T-helper 2 cell (primary cell): Measurements from ENCODE around the gene PRKRIP1.
"Not testable (repeated sequence)": the region's sequence is repeated elsewhere in the genome, so short reads cannot be mapped to it uniquely, and the experiment has no call there.

Experiments used
- DNase-seq, 5 experiments: peaks; one replicate each; pipeline versions ENCODE4 v3.0.0 to v3.0.0-alpha.2; 2012 to 2022

PRKRIP1 gene

GRCh38 chr7:102404005-102404861 is 8.1 kb downstream of the PRKRIP1 start:
- DNase-seq = peak in 3 of 5 experiments; percentile 31 to 80 (median 59)

GRCh38 chr7:102404862-102405188 is 8.7 kb downstream of the PRKRIP1 start:
- DNase-seq = not testable (repeated sequence)

DNA sequence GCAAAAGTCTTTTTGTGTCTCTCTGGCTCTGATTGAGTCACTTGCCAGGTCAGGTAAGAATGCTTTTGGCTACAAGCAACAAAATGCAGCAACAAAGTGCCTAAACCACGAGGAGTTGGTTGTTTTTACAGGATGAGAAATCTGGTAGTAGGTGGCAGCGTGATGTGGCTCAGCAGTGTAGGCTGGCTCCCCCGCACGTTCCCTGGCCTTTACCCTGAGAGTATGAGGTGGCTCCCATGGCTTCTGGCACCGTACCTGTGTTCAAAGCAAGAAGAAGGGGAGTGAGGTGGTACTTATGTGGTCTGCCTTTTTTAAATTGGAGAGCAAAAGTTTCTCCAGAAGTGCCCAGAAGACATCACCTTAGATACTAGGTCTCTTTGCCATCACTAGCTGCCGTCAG is 11.7 kb downstream of the PRKRIP1 start:
- DNase-seq = no peak

- DNase-seq = not testable (repeated sequence)
Measured at GRCh38 chr7:102408530-102408929, 12.4 kb downstream of the PRKRIP1 start.

DNA sequence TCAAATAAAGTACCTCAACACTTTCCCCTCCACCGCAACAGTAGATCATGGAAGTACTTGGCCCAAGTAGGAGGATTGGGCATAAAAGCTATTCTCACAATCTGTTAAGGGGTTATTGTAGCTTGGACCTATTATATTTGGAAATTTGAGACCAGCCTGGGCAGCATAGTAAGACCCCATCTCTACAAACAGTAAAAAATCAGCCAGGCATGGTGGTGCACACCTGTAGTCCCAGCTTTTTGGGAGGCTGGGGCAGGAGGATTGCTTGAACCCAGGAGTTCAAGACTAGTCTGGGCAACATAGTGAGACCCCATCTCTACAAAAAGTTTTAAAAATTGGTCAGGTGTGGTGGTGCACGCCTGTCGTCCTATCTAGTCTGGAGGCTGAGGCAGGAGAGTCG is 13.2 kb downstream of the PRKRIP1 start:
- DNase-seq = no peak

DNA sequence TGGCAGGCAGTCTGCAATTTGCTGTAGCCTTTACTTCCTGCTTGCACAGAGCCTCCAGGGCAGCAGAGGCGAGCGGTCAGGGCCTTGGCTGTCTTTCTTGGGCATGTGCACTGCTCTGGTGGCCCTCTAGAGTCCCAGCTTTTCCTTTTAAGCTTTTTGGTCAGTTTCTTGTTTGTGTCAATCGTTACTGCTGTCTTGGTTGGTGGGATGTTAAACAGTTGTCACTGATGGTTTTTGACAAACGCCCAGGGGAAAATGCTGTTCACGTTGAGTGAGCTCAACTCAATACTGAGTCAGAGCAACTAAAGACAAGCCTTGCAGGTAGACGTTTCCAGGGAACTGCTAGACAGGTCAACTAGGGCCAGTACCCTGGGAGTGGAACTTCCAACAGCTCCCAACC is 14.0 kb downstream of the PRKRIP1 start:
- DNase-seq = no peak

DNA sequence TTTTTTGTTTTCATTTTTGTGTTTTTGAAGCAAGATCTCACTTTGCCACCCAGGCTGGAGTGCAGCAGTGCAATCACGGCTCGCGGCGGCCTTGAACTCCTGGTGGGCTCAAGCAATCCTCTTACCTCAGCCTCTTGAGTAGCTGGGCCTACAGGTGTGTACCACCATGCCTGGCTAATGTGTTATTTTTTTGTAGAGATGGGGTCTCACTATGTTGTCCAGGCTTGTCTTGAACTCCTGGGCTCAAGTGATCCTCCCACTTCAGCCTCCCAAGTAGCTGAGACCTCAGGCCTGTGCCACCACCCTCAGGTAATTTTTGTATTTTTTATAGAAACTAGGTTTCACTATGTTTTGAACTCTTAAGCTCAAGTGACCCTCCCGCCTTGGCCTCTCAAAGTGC is 14.8 kb downstream of the PRKRIP1 start:
- no peak for DNase-seq

DNA sequence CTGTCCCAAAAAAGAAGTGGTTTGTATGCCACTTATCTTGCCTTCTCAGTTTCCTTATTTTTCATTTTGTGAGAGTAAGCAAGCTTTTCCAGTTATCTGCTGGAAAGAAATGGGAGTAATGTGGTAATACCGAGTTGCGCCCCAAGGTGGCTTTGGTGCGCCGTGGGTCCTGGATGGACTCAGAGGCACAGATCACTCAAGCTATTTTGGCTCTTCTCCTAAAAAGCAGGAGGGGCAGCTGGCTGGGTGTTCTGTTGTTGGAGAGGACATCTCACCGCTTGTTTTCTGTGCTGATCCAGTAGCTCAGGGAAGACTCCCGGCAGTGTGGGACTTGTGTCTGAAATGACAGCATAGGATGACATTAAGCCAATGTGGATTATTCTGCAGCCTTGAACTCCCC is 16.4 kb downstream of the PRKRIP1 start:
- DNase-seq = peak in 3 of 5 experiments; percentile 19 to 44 (median 22)

GRCh38 chr7:102413091-102413490 is 16.9 kb downstream of the PRKRIP1 start:
- DNase-seq = no peak

DNA sequence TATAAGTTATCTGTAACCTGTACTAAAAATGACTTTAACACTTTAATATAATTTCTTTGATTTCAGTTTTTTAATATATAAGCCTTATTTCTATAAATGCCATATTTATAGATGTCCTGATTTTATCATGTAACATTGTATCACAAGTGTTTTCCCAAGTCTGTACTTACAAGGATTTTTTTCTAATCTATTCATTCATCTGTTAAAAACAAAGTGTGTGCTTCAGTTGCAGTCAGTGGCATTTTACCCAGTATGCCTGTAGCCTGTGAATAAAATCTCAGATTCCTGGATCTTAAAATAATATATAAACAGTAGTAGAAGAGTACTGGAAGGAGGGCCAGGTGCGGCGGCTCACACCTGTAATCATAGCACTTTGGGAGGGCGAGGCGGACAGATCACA is 17.4 kb downstream of the PRKRIP1 start:
- DNase-seq = no peak

GRCh38 chr7:102415685-102416225 is 19.6 kb downstream of the PRKRIP1 start:
- peak in 3 of 5 experiments; percentile 33 to 93 (median 73) for DNase-seq

- peak in 1 of 5 experiments; percentile 59 for DNase-seq
Measured at GRCh38 chr7:102416406-102416805, 20.2 kb downstream of the PRKRIP1 start.

GRCh38 chr7:102417105-102417504 is 20.9 kb downstream of the PRKRIP1 start:
- DNase-seq = peak in 2 of 5 experiments; percentile 52 to 72

DNA sequence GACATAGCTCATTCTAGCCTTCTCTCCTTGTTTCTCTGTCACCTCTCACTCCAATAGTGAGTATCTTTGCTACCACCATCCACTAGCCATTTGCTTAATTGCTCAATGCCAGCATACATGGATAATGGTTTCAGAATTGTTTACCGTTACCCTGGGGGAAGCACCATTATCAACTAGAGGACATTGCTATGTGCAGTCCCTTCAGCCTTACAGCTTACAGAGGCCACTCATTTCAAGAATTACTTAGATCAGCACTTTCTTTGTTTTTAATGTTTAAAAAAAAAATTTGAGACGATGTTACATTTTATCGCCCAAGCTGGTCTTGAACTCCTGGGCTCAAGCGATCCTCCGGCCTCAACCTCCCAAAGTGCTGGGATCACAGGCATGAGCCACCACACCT is 22.4 kb downstream of the PRKRIP1 start:
- no peak for DNase-seq

GRCh38 chr7:102421706-102422240 is 25.6 kb downstream of the PRKRIP1 start:
- no peak for DNase-seq

DNA sequence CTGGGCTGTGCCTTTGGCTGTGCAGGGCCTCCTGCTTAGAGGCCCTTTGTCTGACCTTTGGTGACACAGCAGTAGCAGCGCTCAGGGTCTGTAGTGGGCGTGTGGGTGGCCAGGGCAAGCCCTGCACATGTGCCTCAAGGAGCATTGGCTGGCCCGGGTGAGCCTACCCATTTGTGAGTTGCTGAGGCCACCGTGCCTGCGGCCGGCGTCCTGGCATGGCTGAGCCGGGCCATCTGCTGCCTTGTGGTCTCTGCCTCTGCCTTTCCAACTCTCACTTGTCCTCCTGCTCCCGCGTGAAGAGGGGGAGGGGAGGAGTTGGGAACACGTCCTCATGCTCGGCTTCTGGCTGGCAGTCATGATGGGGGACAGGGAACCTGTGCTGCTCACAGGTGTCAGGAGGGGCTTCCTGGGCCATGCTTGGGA is 28.0 kb downstream of the PRKRIP1 start:
- no peak for DNase-seq

DNA sequence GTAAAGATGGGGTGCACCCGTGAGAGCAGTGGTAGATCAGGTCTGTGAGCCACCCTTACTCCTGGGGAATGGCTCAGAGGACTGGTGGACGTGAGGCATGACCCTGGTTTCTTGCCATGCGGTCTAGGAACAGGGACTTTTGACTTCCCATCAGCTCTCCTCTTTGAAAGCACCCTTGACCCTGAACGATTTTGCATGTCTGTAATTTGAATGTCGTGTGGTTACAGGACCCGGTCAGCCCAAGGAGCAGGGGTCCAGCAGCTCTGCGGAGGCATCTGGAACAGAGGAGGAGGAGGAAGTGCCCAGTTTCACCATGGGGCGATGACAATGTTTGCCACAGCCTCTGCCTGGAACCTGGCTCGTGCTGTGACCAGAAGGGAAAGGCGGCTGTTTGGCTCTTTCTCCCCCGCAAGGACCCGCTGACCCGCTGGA is 28.6 kb downstream of the PRKRIP1 start:
- DNase-seq = no peak

GRCh38 chr7:102425639-102426267 is 29.6 kb downstream of the PRKRIP1 start:
- DNase-seq = peak; percentile 59 to 94 (median 79)

DNA sequence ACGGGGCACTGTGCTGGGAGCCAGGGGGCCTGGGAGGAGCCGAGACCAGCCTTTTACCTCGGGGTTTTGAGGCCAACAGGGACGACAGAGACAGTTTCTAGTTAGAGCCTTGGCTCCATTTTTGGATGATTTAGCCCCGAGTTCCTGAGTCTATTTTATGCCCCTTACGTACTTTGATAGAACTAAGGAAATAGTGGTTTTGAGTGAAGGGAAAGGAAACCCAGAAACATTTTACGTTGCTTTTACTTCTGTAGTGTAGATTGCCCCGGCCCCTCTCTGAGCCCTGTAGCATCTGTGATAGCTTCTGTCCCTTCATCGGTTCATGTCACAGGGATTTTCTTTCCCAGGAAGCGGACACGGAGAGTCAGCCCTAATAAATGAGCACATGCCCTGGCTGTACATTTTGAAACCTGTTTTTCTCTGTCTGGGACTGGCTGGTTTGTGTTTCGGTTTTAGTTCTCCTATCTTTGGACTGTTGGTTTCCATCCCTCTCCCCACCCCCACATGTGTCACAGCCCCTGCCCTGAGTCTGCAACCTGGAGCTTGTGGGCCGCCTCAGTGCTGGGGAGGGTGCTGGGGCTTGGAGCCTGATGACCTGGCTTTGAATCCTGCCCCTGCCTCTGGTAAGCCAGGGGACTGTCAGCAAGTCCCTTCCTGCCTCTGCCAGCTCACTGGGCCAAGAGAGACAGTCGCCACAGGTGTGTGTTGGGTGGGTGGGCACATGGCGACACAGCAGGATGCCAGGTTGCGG is 30.3 kb downstream of the PRKRIP1 start:
- peak; percentile 24 to 89 (median 61) for DNase-seq

DNA sequence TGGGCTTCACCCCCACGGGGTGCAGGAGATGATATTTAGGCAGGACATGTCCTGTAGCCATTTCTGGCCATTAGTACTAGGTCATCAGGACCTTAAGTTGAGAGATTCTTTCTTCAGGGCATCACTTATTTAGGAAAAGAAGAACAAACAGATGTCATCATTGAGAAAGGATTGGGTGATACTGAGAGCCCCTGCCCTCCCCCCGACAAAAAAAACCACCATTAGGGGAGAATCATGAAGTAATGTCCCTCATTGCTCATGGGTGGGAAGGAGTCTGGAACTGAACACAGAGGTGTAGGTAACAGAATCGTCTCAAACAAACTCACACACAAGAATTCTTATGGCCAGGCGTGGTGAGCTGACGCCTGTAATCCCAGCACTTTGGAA is 30.8 kb downstream of the PRKRIP1 start:
- no peak for DNase-seq

DNA sequence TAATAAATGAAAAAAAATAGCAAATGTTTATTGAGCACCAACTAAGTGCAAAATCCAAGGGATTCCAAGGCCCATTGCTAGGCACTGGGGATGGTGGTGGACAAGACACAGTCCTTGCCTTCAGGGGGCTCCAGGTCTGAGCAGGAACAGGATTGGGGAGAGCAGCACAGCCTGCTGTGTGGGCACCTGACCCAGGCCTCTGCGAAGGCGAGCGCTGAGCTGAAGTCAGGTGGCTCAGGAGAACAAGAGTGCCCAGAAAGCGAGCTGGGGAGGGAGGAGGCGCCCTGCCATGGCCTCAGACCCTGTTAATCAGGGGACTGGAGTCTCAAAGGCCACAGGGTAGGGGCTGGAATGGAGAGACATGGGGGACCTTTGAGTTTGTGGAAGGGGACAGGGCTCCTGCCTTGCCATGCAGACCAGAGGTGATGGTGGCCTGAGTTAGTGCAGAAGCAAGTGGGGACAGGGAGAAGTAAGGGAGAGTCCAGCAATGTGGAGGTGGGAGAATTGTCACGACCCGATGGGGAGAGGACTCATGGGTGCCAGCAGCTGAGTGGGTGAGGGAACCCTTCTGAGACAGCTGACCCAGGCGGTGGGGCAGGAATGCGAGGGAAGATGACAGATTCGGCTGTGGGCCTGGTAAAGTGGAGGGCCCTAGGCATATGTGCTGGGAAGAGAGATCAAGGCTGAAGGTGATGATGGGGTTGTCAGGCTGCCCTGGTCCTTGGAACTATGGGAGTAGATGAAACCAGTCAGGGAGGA is 33.2 kb downstream of the PRKRIP1 start:
- no peak for DNase-seq
